ENCODE data around the gene IMPDH2. TPM values are rescaled to one million over a fixed set of nuclear protein-coding genes. Genes with fewer than 3 reads are reported as not detected.

Gene IMPDH2
- total RNA-seq, 2 experiments from 2014 or later = 535 to 557 TPM

GRCh38 chr3:49022688-49023171, 6.5 kb downstream of the IMPDH2 start:
- peak; percentile 36 for DNase-seq
- Mint-ChIP-seq H3K27ac (peak overlapping the region; percentile 94), H3K4me1 (ENCODE audit: low read depth) (peaks cover 54% of the 10 kb centered on the region), H3K4me3 (peak overlapping the region; percentile 87), H3K36me3 (ENCODE audit: low read depth) (peaks cover 63% of the 10 kb centered on the region), H3K27me3 (no peaks in the 10 kb centered on the region), H3K9me3 (no peaks in the 10 kb centered on the region)
- ChIA-PET POLR2A (interaction anchor here (1.0 to 12.0 kb wide), 12 partner anchors 8 to 317 kb away, joined by 3 to 200 read pairs (median 8); partner anchors contain the start of genes ARIH2, P4HTM, QARS1 and QRICH1), CTCF (interaction anchor here (0.6 to 5.9 kb wide), 9 partner anchors 10 to 98 kb away, joined by 4 to 64 read pairs (median 13); partner anchors contain the start of genes P4HTM, QRICH1, USP19 and WDR6)
- no peak for ATAC-seq
- no peak for TF ChIP-seq CTCF (IDR thresholded peaks at IDR 0.05)
- intact Hi-C loops (cut with micrococcal nuclease) = loop anchor here (5.0 kb wide), 1 partner anchor 35 kb away; no protein-coding TSS in a partner anchor

- CTCF ChIA-PET = interaction anchor here (0.6 to 5.9 kb wide), 12 partner anchors 9 to 99 kb away, joined by 3 to 64 read pairs (median 8); partner anchors contain the start of genes P4HTM, QRICH1, USP19 and WDR6
- H3K9me3 Mint-ChIP-seq = no peaks in the 10 kb centered on the region
- peak within 1 kb of the TSS; percentile 94 for H3K27ac Mint-ChIP-seq
- intact Hi-C loops (cut with micrococcal nuclease) = loop anchor here (5.0 kb wide), 1 partner anchor 35 kb away; no protein-coding TSS in a partner anchor
- H3K36me3 Mint-ChIP-seq (ENCODE audit: low read depth) = peaks cover 57% of the 10 kb centered on the region
- no peaks in the 10 kb centered on the region for H3K27me3 Mint-ChIP-seq
- ATAC-seq (peak; percentile 74), DNase-seq (peak; percentile 95)
- peak within 1 kb of the TSS; percentile 87 for H3K4me3 Mint-ChIP-seq
- peak; percentile 99 for TF ChIP-seq CTCF (IDR thresholded peaks at IDR 0.05)
- peaks cover 48% of the 10 kb centered on the region for H3K4me1 Mint-ChIP-seq (ENCODE audit: low read depth)
- POLR2A ChIA-PET = interaction anchor here (0.9 to 12.0 kb wide), 16 partner anchors 8 to 318 kb away, joined by 3 to 200 read pairs (median 5); partner anchors contain the start of genes ARIH2, P4HTM, QARS1 and QRICH1
These were observed 7.1 kb downstream of the IMPDH2 start, which contains the start of gene NDUFAF3 for GRCh38 chr3:49021813-49022687. Gene NDUFAF3, plus strand, starts transcription at chr3:49022121. Its CDS starts 24 bp downstream, at chr3:49022145.

GRCh38 chr3:49021213-49021812, 7.9 kb downstream of the IMPDH2 start:
- no peaks in the 10 kb centered on the region for H3K27me3 Mint-ChIP-seq
- H3K4me1 Mint-ChIP-seq (ENCODE audit: low read depth) = peaks cover 44% of the 10 kb centered on the region
- no peaks in the 10 kb centered on the region for H3K9me3 Mint-ChIP-seq
- peak overlapping the region; percentile 94 for H3K27ac Mint-ChIP-seq
- ATAC-seq = peak; percentile 76
- intact Hi-C loops (cut with micrococcal nuclease) = loop anchor here (5.0 kb wide), 1 partner anchor 34 kb away; no protein-coding TSS in a partner anchor
- no peak for TF ChIP-seq CTCF (IDR thresholded peaks at IDR 0.05)
- H3K4me3 Mint-ChIP-seq = peak overlapping the region; percentile 87
- ChIA-PET CTCF (interaction anchor here (0.6 to 5.9 kb wide), 10 partner anchors 8 to 98 kb away, joined by 3 to 64 read pairs (median 12); partner anchors contain the start of genes P4HTM, QRICH1 and WDR6), POLR2A (interaction anchor here (0.6 to 12.0 kb wide), 21 partner anchors 7 to 449 kb away, joined by 3 to 200 read pairs (median 4); partner anchors contain the start of genes ARIH2, DAG1, IMPDH2 and P4HTM)
- peak; percentile 100 for DNase-seq
- H3K36me3 Mint-ChIP-seq (ENCODE audit: low read depth) = peaks cover 49% of the 10 kb centered on the region

GRCh38 chr3:49020330-49021212, 8.6 kb downstream of the IMPDH2 start:
- peak overlapping the region; percentile 87 for H3K4me3 Mint-ChIP-seq
- peak overlapping the region; percentile 94 for H3K27ac Mint-ChIP-seq
- no peaks in the 10 kb centered on the region for H3K27me3 Mint-ChIP-seq
- H3K36me3 Mint-ChIP-seq (ENCODE audit: low read depth) = peaks cover 43% of the 10 kb centered on the region
- intact Hi-C loops (cut with micrococcal nuclease) = loop anchor here (5.0 kb wide), 1 partner anchor 33 kb away; no protein-coding TSS in a partner anchor
- peaks cover 39% of the 10 kb centered on the region for H3K4me1 Mint-ChIP-seq (ENCODE audit: low read depth)
- ATAC-seq = no peak
- ChIA-PET CTCF (interaction anchor here (0.6 to 5.9 kb wide), 9 partner anchors 8 to 250 kb away, joined by 3 to 64 read pairs (median 13); partner anchors contain the start of genes P4HTM, QRICH1 and WDR6), POLR2A (interaction anchor here (0.6 to 12.0 kb wide), 16 partner anchors 6 to 449 kb away, joined by 3 to 200 read pairs (median 4); partner anchors contain the start of genes ARIH2, DAG1, IMPDH2 and P4HTM)
- no peaks in the 10 kb centered on the region for H3K9me3 Mint-ChIP-seq
- TF ChIP-seq CTCF (IDR thresholded peaks at IDR 0.05) = no peak
- DNase-seq = peak; percentile 60

All from activated CD8-positive, alpha-beta T cell treated with anti-CD3 and anti-CD28 coated beads for 36 hours (primary cell).